Kidney glomerular epithelial cell (primary cell): ENCODE measurements around the gene MTA2.

Source experiments
- DNase-seq: peaks from one replicate; lab custom pipeline; 2025; lab: John Stamatoyannopoulos, UW

MTA2 gene

GRCh38 chr11:62612366-62613290 is 11.0 kb upstream of the MTA2 start, which contains the start of the genes EML3 and ROM1:
Gene EML3 (minus strand): TSS chr11:62612775. CDS start chr11:62612457, 318 bp downstream.
Gene ROM1 (plus strand): TSS chr11:62613257. CDS start chr11:62613282, 25 bp downstream.
- peak; percentile 29 for DNase-seq

DNA sequence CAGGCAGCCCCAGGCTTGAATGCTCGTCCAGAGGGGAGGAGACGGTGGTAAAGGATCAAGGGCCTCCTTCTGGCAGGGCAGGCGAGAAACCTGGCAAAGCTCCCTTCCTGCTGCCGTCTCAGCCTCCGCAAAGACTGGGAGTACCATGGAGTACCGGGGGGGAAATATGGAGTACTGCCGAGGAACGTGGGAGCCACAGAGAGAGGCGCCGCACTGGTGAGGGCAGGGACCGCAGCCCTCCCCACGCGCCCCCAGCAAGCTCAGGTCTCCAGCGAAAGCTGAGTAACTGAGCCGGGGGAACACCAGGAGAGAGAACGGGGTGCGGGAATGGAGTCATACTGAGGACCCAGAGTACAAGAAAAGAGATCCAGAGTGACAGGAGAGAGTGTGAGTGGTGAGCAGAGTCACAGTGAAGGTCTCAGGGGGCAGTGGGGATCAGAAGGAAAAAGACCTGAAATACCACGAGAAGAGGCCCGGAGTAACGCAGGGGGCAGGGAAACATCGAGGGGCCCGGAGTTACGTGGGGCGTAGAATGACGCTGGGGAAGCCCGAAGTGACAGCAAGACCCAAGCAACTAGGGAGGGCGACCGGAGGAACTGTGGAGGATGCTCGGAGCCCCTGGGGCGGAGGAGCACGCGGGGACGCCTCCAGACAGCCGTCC is 10.2 kb upstream of the MTA2 start:
- no peak for DNase-seq

GRCh38 chr11:62610814-62611704 is 9.4 kb upstream of the MTA2 start:
- DNase-seq: no peak

DNA sequence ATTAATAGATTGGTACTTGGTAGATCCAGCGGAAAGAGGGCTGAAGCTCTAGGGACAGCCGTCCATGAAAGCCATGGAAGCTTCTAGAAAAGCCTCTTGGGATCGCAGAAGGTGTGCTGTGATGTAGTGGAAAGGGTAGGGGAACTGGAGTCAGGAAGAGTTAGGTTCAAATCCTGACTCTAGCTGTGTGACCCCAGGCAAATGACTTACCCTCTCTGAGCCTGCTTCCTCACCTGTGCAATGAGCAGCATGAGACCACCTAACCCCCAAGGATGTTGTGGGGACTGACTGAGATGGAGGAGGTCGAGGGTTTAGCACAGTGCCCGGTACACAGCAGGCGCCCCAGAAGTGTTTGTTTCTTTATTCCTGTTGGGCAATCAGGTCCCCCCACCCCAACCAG is 8.7 kb upstream of the MTA2 start:
- DNase-seq: no peak

DNA sequence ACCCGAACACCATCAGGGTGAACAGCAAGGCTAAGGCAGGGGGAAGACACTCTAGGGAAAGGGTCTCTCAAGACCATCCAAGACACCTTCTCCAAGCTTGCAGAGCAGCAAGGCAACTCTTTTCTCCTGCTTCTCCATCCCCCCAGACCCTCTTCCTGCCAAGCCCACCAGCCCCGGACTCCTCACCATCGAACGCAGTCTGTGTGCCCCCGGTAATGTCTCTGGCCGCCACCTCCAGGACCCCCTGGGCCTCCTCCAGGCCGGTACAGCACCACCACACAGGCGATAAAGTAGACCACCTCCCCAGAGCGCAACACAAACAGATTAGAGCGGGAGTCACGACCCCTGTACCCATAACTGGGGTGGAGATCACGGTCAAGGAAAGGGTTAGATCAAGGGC is 7.1 kb upstream of the MTA2 start:
- no peak for DNase-seq

DNA sequence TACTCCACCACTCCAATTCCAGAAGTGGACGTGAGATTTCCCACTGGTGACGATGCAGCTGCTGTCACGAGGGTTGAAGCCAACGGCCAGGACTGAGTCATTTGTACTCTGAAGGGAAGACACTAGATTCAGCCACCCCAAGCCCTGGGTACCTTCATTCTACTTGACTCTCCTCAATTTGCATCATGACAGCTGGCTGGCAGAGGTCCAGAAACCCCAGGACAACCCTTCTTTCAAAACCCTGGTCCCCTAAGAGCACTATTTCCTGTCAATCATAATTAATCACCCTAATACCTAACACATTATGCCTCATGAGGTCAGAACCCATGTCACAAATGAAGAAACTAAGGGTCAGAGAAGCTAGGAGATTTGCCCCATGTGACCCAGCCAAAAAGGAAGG is 6.0 kb upstream of the MTA2 start:
- no peak for DNase-seq

- DNase-seq: no peak
Observed at GRCh38 chr11:62605902-62606301, 4.2 kb upstream of the MTA2 start.

- no peak for DNase-seq
Observed at GRCh38 chr11:62605467-62605866, 3.8 kb upstream of the MTA2 start.

DNA sequence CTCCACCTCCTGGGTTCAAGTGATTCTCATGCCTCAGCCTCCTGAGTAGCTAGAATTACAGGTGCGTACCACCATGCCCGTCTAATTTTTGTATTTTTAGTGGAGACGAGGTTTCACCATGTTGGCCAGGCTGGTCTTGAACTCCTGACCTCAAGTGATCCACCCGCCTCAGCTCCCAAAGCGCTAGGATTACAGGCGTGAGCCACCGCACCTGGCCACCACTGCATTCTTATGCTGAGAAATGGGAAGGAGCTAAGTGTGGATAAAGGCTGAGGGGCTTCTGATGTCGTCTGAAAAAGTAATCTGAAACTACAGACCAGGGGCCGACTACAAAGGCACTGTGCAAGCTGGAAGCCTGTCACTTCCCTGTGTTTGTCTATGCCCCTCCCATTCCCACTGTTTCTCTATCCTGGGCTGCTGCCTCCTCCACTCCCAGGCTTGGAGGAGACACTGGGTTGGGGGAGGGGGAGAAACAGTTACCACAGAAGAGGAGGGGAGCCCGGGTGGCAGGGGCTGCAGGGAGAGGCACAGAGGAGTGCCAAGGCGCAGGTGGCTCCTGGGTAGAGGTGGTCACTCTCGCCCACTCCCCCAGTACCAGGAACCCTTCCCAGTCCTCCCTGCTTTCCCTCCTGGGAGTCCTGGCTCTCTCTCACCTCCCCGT is 2.9 kb upstream of the MTA2 start:
- DNase-seq: no peak

GRCh38 chr11:62603776-62604299 is 2.2 kb upstream of the MTA2 start:
- DNase-seq: no peak

- DNase-seq: no peak
Observed at GRCh38 chr11:62603072-62603408, 1.4 kb upstream of the MTA2 start.

GRCh38 chr11:62602141-62603071 is 741 bp upstream of the MTA2 start:
- no peak for DNase-seq

GRCh38 chr11:62601122-62601371 is 618 bp downstream of the MTA2 start:
- DNase-seq: no peak

- no peak for DNase-seq
Observed at GRCh38 chr11:62600367-62601121, 1.1 kb downstream of the MTA2 start.

GRCh38 chr11:62599901-62600300 is 1.8 kb downstream of the MTA2 start:
- DNase-seq: no peak

GRCh38 chr11:62599069-62599696 is 2.5 kb downstream of the MTA2 start:
- DNase-seq: peak; percentile 91

- DNase-seq: no peak
Observed at GRCh38 chr11:62595124-62595523, 6.5 kb downstream of the MTA2 start.

- DNase-seq: peak; percentile 46
Observed at GRCh38 chr11:62593434-62594044, 8.1 kb downstream of the MTA2 start.

DNA sequence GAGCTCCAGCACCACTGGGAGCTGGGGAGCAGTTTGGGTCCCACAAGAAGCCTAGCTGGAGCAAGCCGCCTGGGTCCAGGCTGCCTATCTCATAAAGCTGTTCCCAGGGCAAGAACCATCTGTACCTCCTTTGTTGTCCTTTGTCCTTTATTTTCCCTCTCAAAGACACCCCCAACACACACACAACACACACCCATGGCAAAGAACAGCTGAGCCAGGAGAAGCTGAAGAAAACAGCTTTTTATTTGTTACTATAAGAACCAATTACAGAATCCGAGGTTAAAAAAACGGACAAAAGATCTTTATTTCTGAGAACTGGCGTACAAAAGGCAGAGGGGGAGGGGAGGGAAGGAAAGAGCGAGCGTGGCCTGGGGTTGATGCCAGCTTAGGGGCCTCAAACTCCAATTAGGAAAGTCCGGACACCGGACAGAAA is 8.7 kb downstream of the MTA2 start:
- DNase-seq: no peak
